ENCODE data around the gene NDUFB10.

- TF ChIP-seq CTCF (conservative IDR thresholded peaks at IDR 0.05 in 1 of 2, IDR thresholded peaks at IDR 0.05 in 1 of 2; ENCODE audit: extremely low read depth in 1 of 2, insufficient read depth in 1 of 2, low read depth in 1 of 2, low read length in 2 of 2) (no peak), EZH2 (IDR thresholded peaks at IDR 0.05; ENCODE audit: borderline replicate concordance, low read length) (no peak)
Observed at GRCh38 chr16:2002406-2003230, 43.3 kb downstream of the NDUFB10 start.
